Astrocyte (in vitro differentiated cells and primary cell): Measurements from ENCODE around the gene RNF217. TPM values are rescaled to one million over a fixed set of nuclear protein-coding genes. Genes with fewer than 3 reads are reported as not detected.

ENCODE experiments used
- DNase-seq: peaks from one replicate; pipeline ENCODE4 v3.0.0-alpha.2; 2010; ENCODE audit warnings: low read depth
- FAIRE-seq: peaks from 2 replicates; lab custom pipeline; 2011; peaks lifted over from hg19 to GRCh38; lab: Jason Lieb, UNC
- H2AFZ ChIP-seq: 2 replicates; pipeline ENCODE4 v1.6.0; 2012; ENCODE audit warnings: low read depth, low read length, inconsistent platforms
- H3K27ac ChIP-seq: 2 replicates; pipeline ENCODE4 v1.5.1; 2011; ENCODE audit warnings: low read depth, low read length, inconsistent platforms
- H3K27me3 ChIP-seq: 2 replicates; pipeline ENCODE4 v1.6.0; 2011; ENCODE audit warnings: low read length, inconsistent platforms; ENCODE audit not compliant: insufficient read depth
- H3K36me3 ChIP-seq: 2 replicates; pipeline ENCODE4 v1.5.1; 2011; ENCODE audit warnings: low read length, inconsistent platforms; ENCODE audit not compliant: insufficient read depth
- H3K4me1 ChIP-seq: 2 replicates; pipeline ENCODE4 v1.5.1; 2011; ENCODE audit warnings: low read length, inconsistent platforms; ENCODE audit not compliant: insufficient read depth
- H3K4me2 ChIP-seq: 2 replicates; pipeline ENCODE4 v1.6.0; 2012; ENCODE audit warnings: low read length, inconsistent platforms
- H3K4me3 ChIP-seq: 2 replicates; pipeline ENCODE4 v1.5.1; 2011; ENCODE audit warnings: low read depth, mild to moderate bottlenecking, low read length, inconsistent platforms; ENCODE audit not compliant: insufficient read depth
- H3K79me2 ChIP-seq: 2 replicates; pipeline ENCODE4 v1.6.0; 2012; ENCODE audit warnings: mild to moderate bottlenecking, low read length, inconsistent platforms; ENCODE audit not compliant: insufficient read depth
- H3K9ac ChIP-seq: 2 replicates; pipeline ENCODE4 v1.6.0; 2012; ENCODE audit warnings: mild to moderate bottlenecking, low read length, inconsistent platforms
- H3K9me3 ChIP-seq: 2 replicates; pipeline ENCODE4 v1.5.1; 2012; ENCODE audit warnings: low read depth, mild to moderate bottlenecking, low read length, inconsistent platforms; ENCODE audit not compliant: insufficient read depth
- H4K20me1 ChIP-seq: 2 replicates; pipeline ENCODE4 v1.6.0; 2012; ENCODE audit warnings: low read length, inconsistent platforms; ENCODE audit not compliant: insufficient read depth
- H3K27ac Mint-ChIP-seq: one replicate; pipeline ENCODE4 v1.8.0; 2021; ENCODE audit warnings: mild to moderate bottlenecking, mixed read lengths; ENCODE audit not compliant: unreplicated experiment
- H3K27me3 Mint-ChIP-seq: one replicate; pipeline ENCODE4 v1.8.0; 2021; ENCODE audit warnings: low read depth, mixed read lengths; ENCODE audit not compliant: unreplicated experiment
- H3K36me3 Mint-ChIP-seq: one replicate; pipeline ENCODE4 v1.8.0; 2021; ENCODE audit warnings: low read depth, mixed read lengths; ENCODE audit not compliant: unreplicated experiment
- H3K4me1 Mint-ChIP-seq: one replicate; pipeline ENCODE4 v1.8.0; 2021; ENCODE audit warnings: low read depth, mixed read lengths; ENCODE audit not compliant: unreplicated experiment
- H3K4me3 Mint-ChIP-seq: one replicate; pipeline ENCODE4 v1.8.0; 2021; ENCODE audit warnings: mild to moderate bottlenecking, moderate library complexity, mixed read lengths; ENCODE audit not compliant: unreplicated experiment
- H3K9me3 Mint-ChIP-seq: one replicate; pipeline ENCODE4 v1.8.0; 2021; ENCODE audit warnings: mild to moderate bottlenecking, mixed read lengths; ENCODE audit not compliant: unreplicated experiment
- EZH2 ChIP-seq: IDR thresholded peaks from 2 replicates; pipeline ENCODE4 v1.6.1; 2012; ENCODE audit warnings: mild to moderate bottlenecking, low read length, inconsistent platforms; ENCODE audit not compliant: insufficient read depth
- total RNA-seq: library from RNA; stranded (reverse); gene quantifications from 2 replicates; pipeline ENCODE4 v1.2.1, GENCODE V29; 2021
- TF ChIP-seq, protein P1 (sequence below): IDR thresholded peaks from 2 replicates; pipeline ENCODE4 v1.5.1; 2011; ENCODE audit warnings: low read depth, mild to moderate bottlenecking, inconsistent platforms, low read length, moderate library complexity; ENCODE audit not compliant: insufficient read depth

Gene RNF217
- total RNA-seq, 1 donor from 2014 or later, result 49.4 TPM

DNA sequence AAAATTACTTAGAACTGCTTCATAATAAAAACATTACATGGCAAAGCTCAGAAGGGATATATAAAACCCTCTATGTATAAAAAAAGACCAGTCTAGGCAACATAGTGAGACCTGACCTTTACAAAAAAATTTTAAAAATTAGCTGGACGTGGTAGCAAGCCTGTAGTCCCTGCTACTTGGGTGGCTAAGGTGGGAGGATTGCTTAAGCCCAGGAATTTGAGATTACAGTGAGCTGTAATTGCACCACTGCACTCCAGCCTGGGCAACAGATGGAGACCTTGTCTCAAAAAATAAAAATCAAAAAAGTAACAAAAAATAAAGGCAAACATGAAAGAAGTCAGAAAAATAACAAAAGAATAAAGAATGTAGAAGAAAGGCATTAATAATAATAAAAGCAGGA, 169.8 kb downstream of the RNF217 start:
- no peaks in the 10 kb centered on the region for H3K4me1 Mint-ChIP-seq
- no peak overlapping the region for H3K27ac ChIP-seq
- H3K4me3 ChIP-seq, result no peak overlapping the region
- H3K9me3 Mint-ChIP-seq, result no peaks in the 10 kb centered on the region
- no peaks in the 10 kb centered on the region for H3K27me3 ChIP-seq
- H3K79me2 ChIP-seq, result no peaks in the 10 kb centered on the region
- no peaks in the 10 kb centered on the region for H3K36me3 ChIP-seq
- TF ChIP-seq, protein P1, sequence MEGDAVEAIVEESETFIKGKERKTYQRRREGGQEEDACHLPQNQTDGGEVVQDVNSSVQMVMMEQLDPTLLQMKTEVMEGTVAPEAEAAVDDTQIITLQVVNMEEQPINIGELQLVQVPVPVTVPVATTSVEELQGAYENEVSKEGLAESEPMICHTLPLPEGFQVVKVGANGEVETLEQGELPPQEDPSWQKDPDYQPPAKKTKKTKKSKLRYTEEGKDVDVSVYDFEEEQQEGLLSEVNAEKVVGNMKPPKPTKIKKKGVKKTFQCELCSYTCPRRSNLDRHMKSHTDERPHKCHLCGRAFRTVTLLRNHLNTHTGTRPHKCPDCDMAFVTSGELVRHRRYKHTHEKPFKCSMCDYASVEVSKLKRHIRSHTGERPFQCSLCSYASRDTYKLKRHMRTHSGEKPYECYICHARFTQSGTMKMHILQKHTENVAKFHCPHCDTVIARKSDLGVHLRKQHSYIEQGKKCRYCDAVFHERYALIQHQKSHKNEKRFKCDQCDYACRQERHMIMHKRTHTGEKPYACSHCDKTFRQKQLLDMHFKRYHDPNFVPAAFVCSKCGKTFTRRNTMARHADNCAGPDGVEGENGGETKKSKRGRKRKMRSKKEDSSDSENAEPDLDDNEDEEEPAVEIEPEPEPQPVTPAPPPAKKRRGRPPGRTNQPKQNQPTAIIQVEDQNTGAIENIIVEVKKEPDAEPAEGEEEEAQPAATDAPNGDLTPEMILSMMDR, result no peak
- no peak for TF ChIP-seq EZH2
- no peak for DNase-seq
- H2AFZ ChIP-seq, result no peak overlapping the region
- H3K4me2 ChIP-seq, result no peak overlapping the region
- no peaks in the 10 kb centered on the region for H4K20me1 ChIP-seq
- H3K9ac ChIP-seq, result no peak overlapping the region
- no peaks in the 10 kb centered on the region for H3K4me1 ChIP-seq
- H3K4me3 Mint-ChIP-seq, result no peak overlapping the region
- no peaks in the 10 kb centered on the region for H3K36me3 Mint-ChIP-seq
- H3K9me3 ChIP-seq, result no peaks in the 10 kb centered on the region
- no peak overlapping the region for H3K27ac Mint-ChIP-seq
- no peak for FAIRE-seq
- no peaks in the 10 kb centered on the region for H3K27me3 Mint-ChIP-seq

DNA sequence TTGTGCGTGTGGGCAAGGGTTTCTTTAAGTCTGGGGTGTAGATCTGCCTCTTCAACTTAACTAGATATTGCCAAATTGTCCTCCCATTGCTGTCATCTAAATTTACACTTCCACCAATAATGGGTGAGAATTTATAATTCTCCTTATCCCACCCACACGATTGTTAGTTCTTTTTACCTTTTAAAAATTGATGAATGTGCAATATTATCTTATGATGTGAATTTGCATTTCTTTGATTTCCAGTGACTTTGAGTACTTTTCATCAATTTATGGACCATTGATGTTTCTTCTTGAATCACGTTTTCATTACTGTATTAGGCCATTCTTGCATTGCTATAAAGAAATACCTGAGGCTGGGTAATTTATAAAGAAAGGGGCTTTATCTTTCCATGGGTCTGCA, 174.1 kb downstream of the RNF217 start:
- Histone ChIP-seq H3K27me3 (no peaks in the 10 kb centered on the region), H3K4me1 (peaks cover 8% of the 10 kb centered on the region), H3K9ac (no peak overlapping the region), H3K9me3 (no peaks in the 10 kb centered on the region), H3K4me3 (no peak overlapping the region), H3K27ac (no peak overlapping the region), H2AFZ (no peak overlapping the region), H3K4me2 (no peak overlapping the region), H3K79me2 (no peaks in the 10 kb centered on the region), H3K36me3 (no peaks in the 10 kb centered on the region), H4K20me1 (no peaks in the 10 kb centered on the region)
- H3K9me3 Mint-ChIP-seq, result no peaks in the 10 kb centered on the region
- no peaks in the 10 kb centered on the region for H3K27me3 Mint-ChIP-seq
- H3K27ac Mint-ChIP-seq, result no peak overlapping the region
- DNase-seq (no peak), FAIRE-seq (no peak)
- H3K36me3 Mint-ChIP-seq, result no peaks in the 10 kb centered on the region
- H3K4me1 Mint-ChIP-seq, result peaks cover 4% of the 10 kb centered on the region
- TF ChIP-seq, protein P1, result no peak
- TF ChIP-seq EZH2, result no peak
- no peak overlapping the region for H3K4me3 Mint-ChIP-seq

DNA sequence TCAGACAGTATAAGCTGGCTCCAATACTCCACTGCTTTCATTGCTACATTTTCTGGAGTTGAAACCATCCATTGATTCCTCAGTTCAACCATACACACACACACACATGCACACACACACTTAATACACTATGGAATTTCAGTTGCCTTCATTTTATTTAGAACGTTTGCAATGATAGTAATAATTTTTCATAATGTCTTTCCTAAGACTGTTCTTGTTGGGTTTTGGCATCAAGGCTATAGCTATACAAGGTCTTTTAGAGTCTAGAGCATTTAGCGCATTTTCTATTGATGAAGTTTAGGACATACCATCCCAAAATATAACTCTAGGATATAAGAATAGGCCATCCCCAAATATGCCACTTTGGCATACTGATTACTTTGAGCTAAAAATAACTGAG, 175.8 kb downstream of the RNF217 start:
- Histone ChIP-seq H3K27ac (no peak overlapping the region), H3K9me3 (no peaks in the 10 kb centered on the region), H4K20me1 (no peaks in the 10 kb centered on the region), H3K9ac (no peak overlapping the region), H3K4me2 (no peak overlapping the region), H3K4me3 (no peak overlapping the region), H3K4me1 (peaks cover 12% of the 10 kb centered on the region), H3K27me3 (no peaks in the 10 kb centered on the region), H3K79me2 (no peaks in the 10 kb centered on the region), H2AFZ (no peak overlapping the region), H3K36me3 (no peaks in the 10 kb centered on the region)
- Mint-ChIP-seq H3K4me3 (no peak overlapping the region), H3K27ac (no peak overlapping the region), H3K4me1 (peaks cover 9% of the 10 kb centered on the region), H3K36me3 (no peaks in the 10 kb centered on the region), H3K27me3 (no peaks in the 10 kb centered on the region), H3K9me3 (no peaks in the 10 kb centered on the region)
- DNase-seq (no peak), FAIRE-seq (no peak)
- no peak for TF ChIP-seq EZH2
- TF ChIP-seq, protein P1, result no peak
